HG03135 (cell line): ENCODE measurements around the gene ZNF536.

Experiments used
- ATAC-seq: cut with Tn5 transposase; IDR thresholded peaks from one replicate; pipeline ENCODE4 v1.9.1; 2021; ENCODE audit warnings: mild to moderate bottlenecking, moderate library complexity; ENCODE audit not compliant: unreplicated experiment

Gene ZNF536

DNA sequence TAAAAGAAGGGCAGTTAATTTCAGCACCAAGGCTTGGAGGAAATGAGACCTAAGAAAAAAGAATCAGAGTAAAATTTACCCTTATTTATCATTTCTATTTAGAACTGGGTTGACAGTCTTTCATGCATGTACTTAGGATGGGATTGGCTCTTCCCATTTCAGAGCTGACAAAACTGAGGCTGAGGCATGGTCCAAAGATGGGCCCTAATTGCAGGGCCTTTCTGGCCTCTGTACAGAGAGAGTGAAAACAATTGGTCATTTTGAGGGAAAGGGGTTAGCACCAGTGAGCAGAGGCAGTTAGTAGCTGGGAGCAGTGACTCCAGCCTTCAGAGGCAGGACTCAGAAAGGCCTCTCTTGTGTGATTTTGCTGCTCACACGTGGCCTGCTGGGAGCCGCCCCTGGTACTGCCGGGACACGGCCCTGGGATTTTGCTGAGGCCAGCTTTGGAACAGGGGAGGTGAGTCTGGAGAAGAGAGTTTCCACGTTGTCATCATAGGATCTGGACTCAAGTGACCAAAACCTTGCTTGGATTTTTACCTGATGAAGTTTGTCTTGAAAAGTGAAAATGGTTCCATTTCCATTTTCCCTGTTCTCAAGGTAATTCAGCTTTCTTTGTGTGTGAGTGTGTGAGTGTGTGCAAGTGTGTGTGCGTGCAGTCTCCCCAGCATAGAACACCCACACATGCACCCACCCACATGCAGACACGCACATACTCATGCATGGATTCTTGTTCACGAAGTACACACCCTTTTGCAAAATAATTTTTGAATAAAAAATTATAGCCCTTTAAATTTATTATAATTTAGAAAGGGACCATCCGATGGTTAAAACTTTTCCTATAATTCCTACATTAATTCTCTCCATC is at the start of gene ZNF536:
Gene ZNF536, plus strand, starts transcription at position 425 of the 865 bp plus-strand sequence. CDS start 71,179 bp downstream, outside the sequence.
- no peak for ATAC-seq

DNA sequence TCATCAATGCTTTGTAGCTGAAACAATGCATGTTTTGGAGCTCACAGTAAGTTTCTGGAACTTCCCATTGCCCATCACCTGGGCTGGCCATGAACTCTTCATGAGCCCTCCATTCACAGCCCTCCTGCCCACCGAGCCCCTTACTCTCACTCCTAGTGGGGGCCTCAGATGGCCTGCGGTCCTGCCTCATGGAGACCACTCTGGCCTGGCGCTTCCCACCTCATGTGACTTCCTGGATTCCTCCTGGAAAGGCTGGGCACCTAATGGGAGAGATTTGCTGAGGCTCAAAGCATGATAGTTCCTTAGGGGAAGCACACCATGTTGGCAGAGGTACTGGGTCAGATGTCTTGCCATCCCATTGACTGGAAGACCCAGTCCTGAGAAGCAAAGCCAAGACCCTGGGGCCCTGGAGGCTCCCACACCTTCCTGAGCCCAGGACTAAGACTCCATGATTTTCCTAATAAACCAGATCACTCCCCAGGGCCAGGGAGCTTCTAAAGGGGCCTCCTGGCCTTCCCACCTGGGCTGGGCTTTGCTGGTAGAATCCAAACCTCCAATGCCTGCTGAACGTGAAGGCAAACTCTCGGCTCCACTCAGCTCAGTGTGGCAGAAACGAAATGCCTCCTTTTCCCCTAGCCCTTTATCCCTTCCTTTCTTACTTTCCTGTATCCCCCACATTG is 49.4 kb upstream of the ZNF536 start:
- ATAC-seq, result no peak

GRCh38 chr19:30323904-30324303 is 48.3 kb upstream of the ZNF536 start:
- ATAC-seq, result no peak

- no peak for ATAC-seq
Measured at GRCh38 chr19:30324982-30325381, 47.2 kb upstream of the ZNF536 start.

DNA sequence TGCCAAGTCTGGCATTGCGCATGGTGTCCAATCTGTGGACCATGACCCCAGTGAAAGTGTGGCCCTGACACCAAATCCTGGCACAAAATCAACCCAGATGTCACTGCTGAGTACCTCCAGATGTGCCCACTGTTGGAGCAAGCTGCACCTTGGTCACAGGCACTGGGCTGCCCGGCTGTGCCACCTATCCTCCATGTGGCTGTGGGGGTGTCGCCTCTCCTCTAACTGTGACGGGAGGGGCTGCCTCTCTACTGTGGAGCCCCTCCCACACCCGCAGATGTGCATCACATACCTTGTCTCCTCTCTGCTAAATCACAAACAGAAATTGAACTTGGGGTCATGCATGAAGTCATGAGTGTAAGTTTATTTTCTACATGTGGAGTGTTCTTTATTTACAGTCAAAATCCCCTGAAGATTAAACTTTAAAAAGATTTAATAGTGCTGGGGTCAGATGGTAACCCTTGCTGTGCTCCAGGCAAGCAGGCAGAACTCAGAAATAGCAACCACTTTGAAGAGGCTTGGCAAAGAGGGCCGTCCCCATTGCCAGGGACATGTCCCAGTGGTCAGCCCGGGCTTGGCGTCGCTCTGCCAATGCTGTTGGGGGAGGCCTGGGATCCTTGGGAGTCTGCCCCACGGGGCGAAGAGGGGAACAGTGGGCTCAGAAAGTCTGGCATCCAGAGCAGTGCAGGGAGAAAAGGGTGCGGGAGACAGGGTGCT is 46.4 kb upstream of the ZNF536 start:
- ATAC-seq, result no peak

DNA sequence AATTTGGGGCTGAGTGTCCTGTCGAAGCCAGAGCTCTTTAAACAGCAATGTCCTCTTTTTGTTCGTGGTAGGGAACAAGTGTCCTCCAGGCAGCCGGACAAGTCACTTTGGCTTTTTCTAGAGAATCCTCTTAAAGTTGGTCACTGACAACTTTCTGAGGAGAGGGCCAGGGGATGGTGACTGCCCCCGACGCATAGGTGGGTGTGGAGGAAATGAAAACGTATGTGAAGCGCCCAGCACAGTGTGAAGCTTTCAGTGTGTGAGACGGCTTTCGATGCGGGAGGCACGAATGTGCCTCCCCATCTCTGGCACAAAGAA is 45.8 kb upstream of the ZNF536 start:
- no peak for ATAC-seq

- no peak for ATAC-seq
Measured at GRCh38 chr19:30327331-30327730, 44.9 kb upstream of the ZNF536 start.

- ATAC-seq, result no peak
Measured at GRCh38 chr19:30328096-30328495, 44.1 kb upstream of the ZNF536 start.

- no peak for ATAC-seq
Measured at GRCh38 chr19:30330266-30330665, 41.9 kb upstream of the ZNF536 start.

DNA sequence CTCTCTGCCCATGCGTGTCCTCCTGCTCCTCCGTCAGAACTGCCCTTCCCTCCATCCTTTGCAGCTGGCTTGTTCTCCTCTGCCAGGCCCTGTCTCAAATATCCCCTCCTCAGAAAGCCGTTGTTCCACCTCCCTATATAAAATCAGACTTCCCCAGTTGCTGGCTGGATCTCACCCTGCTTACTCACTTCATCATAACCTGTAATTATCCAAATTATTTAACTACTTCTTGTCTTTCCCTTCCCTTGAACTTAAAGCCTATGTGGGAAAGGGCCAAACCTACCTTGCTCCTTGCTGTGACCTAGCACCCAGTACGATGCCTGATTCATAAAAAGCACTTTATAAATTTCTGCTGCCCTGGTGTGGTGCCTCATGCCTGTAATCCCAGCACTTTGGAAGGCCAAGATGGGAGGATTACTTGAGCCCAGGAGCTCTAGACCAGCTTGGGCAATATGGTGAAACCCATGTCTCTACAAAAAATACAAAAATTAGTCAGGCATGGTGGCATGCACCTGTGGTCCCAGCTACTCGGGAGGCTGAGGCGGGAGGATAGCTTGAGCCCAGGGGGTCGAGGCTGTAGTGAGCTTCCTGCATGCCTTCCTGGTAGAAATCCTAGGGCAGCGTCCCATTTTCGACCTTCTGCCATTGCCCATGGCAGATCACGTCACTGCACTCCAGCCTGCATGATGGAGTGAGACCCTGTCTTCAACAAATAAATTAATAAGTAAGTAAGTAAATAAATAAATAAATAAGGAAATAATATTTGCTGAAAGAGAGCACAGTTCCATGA is 39.5 kb upstream of the ZNF536 start:
- no peak for ATAC-seq

DNA sequence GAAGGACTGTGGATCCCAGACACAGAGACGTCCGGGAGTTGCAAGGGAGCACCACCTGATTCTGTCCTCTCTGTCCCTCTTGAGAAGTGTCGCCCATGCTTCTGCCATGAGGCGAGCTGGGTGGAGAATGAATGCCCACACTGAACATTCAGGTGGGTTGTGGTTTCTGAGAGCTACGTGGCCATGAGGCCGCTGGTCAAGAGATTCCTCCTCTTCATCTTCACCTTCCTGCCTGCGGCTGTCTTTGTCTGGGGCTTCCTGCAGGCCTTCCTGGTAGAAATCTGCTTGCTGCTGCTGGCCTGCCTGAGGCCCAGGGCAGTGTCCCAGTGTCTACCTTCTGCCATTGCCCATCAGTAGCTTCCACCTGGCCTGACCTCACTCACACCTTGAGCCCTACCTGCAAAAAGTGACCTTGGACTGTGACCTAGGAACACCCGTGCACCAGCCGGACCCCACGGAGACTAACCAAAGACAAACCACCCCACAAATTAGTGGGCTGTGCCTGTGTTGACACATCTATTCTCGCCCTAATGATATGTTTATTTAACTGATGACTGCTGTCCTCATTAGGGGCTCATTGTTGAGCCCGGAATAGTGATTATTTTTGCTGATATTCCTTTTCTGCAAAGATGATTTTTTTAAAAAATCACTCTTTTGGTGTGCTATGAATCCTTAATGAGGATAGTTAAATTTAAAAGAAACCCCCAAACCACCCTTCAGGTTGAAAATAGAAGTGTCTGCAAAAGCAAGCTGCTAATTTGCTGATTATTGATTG is 38.7 kb upstream of the ZNF536 start:
- no peak for ATAC-seq

GRCh38 chr19:30334841-30335240 is 37.3 kb upstream of the ZNF536 start:
- no peak for ATAC-seq

DNA sequence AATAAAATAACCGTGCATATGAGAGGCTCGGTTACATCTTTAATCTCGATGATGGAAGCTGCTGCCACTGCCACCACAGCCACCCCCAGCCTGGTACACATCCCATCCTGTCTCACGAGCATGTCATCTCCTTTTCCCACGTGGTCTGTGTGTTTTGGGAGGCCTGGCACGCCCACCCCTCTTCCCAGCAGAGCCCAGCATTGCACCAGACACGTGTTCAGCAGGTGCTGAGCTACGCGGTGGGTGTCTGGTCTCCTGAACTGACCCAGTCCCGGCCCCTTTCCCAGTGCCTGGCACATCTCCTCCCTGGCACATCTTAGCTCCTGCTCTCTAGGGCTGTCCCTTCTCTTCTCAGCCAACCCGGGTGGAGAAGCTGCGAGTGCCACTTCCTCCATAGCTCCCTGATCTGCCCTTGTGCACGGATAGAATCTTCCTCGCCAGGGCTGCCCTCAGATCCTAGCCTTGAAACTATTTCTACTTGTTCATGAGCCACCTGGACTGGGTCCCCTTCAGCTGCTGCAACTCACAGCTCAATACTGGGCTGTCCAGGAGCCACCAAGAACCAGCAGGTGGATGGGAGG is 36.8 kb upstream of the ZNF536 start:
- ATAC-seq, result no peak

DNA sequence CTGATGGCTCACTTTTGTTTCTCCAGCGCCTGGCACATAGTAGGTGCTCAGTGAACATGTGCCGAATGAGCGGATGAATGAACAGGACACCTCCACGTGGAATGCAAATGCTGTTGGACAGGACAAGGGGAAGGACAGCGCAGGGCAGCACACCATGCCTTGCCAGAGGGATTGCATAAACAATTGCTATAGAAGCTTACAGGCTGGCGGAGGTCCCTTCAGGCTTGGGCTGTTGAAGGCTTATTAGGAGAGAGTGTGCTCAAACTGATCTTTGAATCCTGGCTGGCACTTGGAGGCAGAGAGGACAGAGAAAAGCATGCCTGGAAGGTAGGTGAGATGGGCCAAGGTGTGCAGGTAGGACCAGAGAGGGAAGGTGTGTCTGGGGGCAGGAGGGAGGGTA is 35.9 kb upstream of the ZNF536 start:
- no peak for ATAC-seq

DNA sequence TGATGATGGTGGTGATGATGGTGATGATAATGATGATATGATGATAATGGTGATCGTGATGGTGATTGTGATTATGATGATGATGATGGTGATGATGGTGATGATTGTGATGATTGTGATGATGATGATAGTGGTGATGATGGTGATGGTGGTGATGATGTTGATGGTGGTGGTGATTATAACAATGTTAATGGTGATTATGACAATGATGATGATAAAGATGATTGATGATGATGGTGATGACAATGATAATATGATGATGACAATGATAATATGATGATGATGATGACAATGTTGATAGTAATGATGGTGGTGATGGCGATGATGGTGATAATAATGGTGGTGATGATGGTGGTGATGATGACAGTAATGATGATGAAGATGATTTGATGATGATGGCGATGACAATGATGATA is 34.1 kb upstream of the ZNF536 start:
- no peak for ATAC-seq

DNA sequence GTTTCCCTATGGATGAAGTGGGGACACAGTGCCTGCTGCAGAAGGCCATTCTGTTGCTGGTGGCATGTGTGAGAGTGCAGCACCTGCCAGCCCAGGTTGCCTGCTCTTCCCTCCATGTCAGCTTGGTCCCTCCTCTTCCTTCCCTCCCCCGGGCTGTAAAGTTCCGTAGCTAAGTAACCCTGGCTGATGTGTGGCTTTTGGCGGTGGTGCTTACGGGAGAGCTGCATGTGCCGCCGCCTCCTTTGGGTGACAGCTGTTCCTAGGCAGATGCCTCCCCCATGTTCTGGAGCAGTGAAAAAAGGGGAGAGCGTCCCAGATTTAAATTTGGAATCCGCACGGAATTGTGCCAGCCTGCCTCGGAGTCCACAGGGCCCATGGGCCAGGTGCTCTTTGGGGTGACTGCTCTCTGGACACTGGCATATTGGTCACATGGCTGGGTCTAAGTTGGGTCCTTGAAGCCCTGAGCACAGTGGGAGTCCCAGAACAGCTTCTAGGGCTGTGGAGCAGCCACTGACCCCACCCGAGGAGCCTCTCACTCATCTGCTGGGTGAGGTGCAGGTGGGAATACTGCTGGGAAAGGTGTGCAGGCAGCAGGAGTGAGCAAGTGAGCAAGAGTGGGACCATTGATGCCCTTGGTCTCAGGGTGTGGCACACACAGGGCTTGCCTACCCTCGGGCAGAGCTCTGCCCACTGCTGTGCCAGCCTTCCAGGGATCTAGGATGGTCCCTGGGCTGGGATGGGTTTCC is 33.1 kb upstream of the ZNF536 start:
- ATAC-seq, result no peak

DNA sequence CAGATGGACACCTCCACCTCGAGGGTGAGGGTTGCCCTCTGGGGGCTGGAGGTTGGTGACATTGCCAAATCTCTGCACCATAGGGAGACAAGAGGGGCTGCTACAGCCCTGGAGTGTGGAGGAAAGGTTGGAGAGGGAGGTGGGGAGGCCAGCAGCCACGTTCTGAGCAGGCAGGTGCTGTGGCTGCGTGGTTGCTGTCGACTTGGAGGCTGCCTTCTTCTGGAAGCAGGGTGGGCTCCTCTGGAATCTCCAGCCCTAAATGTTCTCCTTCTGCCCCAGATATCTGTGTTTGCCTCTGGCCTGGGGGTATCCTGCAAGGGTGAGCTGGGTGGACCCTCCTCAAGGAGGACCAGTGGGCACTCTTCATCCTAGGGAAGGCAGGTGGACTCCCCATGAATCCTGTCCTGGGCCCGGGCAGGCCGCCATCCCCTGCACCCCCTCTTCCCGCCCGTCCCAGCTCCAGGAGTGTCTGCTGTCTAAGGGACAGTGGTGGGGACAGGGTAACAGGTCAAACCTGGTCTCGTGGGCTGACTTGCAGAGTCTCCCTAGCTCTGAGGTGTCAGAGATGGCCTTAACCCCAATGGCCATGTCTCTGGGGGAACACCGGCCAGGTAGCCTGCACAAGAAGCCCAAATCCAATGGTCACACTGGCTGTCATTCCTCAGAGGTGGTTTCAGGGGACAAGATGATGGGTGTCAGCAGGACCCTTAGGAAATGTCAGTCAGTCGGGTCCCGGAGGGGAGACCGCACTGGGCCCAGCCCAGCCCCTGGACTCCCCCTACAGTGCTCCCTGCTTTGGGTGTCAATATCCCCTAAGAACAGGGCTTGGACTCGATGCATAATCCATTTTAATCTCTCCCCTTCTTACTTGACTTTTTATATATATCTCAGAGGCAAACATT is 32.3 kb upstream of the ZNF536 start:
- ATAC-seq, result no peak
